Psoas muscle (tissue), 8 donors: ENCODE data around the gene FARP2. TPM values are rescaled to one million over a fixed set of nuclear protein-coding genes. Genes with fewer than 3 reads are reported as not detected.

ENCODE experiments used
- ATAC-seq, 4 donors: fragments of 200-7000 bp; cut with Tn5 transposase; one replicate each; pipeline ENCODE4 v1.9.1; 2020; ENCODE audit warnings: moderate library complexity in 3 of 4, mild to moderate bottlenecking in 2 of 4
- DNase-seq, 2 donors: peaks; one replicate each; pipeline ENCODE4 v3.0.0-alpha.2; 2020
- H3K27ac ChIP-seq: fragments of 200-600 bp; one replicate; pipeline ENCODE4 v1.8.0; 2022
- H3K27me3 ChIP-seq, 3 donors: fragments of 200-600 bp in 1 of 3; one replicate each; pipeline versions ENCODE4 v1.6.1 to v1.8.0; 2013 to 2022; ENCODE audit warnings: low read length in 2 of 3, mild to moderate bottlenecking in 2 of 3, moderate library complexity in 1 of 3; ENCODE audit not compliant: insufficient read depth in 3 of 3
- H3K36me3 ChIP-seq, 2 donors: fragments of 200-600 bp in 1 of 2; one replicate each; pipeline versions ENCODE4 v1.6.1 to v1.8.0; 2013 to 2022; ENCODE audit warnings: low read depth in 1 of 2, mild to moderate bottlenecking in 1 of 2, moderate library complexity in 1 of 2; ENCODE audit not compliant: insufficient read depth in 1 of 2
- H3K4me1 ChIP-seq: fragments of 200-600 bp; one replicate; pipeline ENCODE4 v1.8.0; 2022
- H3K4me3 ChIP-seq: fragments of 200-600 bp; one replicate; pipeline ENCODE4 v1.8.0; 2022; ENCODE audit warnings: mild to moderate bottlenecking
- H3K9me3 ChIP-seq: fragments of 200-600 bp; one replicate; pipeline ENCODE4 v1.8.0; 2022
- CTCF ChIP-seq: fragments of 200-600 bp; IDR thresholded peaks from one replicate; pipeline ENCODE4 v1.8.0; 2022; ENCODE audit warnings: antibody characterized with exemption
- WGBS, 3 donors: extraction: QIAGEN DNeasy Blood & Tissue Kit; methylation state at CpG; one replicate each; pipeline versions ENCODE4 v1.1.6 to v1.1.7; 2013; 5-methylcytosine and 5-hydroxymethylcytosine counted together
- intact Hi-C, 2 donors: fragments of 100-400 bp; cut with DNase I; formaldehyde crosslinking; loops; one replicate each; pipeline versions ENCODE4 v1.11.0 to v1.14.2; 2022
- polyA plus RNA-seq, 3 donors: library from polyadenylated mRNA; stranded (reverse); fragments of 200-250 nt; gene quantifications; one replicate each; pipeline ENCODE4 v1.2.3, GENCODE V29; 2013
- total RNA-seq, 4 donors: library from RNA; stranded (reverse); fragmentation: NEBNext Ultra II Directional in 2 of 4; extraction: Animal tissue kit (Norgen Biotek cat#: 25700) in 2 of 4; gene quantifications; one replicate each; pipeline versions ENCODE4 v1.2.1 to v1.2.4, GENCODE V29; 2021 to 2023
- donor health status: healthy with polysubstance abuse.
- donor health status: DM: no; HTN: no; CAD: no; lungs with moderate emphysema.
- donor health status: Bipolar disorder and iron deficiency.
- donor health status: healthy.
- donor health status: DM: yes; HTN: yes; CAD: no.
- donor health status: DM: no; HTN: no; CAD: no.
- donor health status: DM: no; HTN: no; CAD: no.
- donor health status: DM: yes; HTN: yes; CAD: no.

The FARP2 gene
- total and polyA plus RNA-seq, 7 donors: 5.8 to 18.4 (median 17.4) TPM

GRCh38 chr2:241494311-241494908 lies 138.3 kb downstream of the FARP2 start:
- TF ChIP-seq CTCF: no peak
- intact Hi-C loops: no loop called here
- Histone ChIP-seq H3K36me3 (peaks cover 8 to 77% of the 10 kb centered on the region in 2 donors), H3K9me3 (no peaks in the 10 kb centered on the region), H3K27ac (no peak overlapping the region), H3K4me1 (peaks cover 1% of the 10 kb centered on the region), H3K27me3 (no peaks in the 10 kb centered on the region), H3K4me3 (no peak overlapping the region)
- 82 to 86% (median 83%) methylated on average over 16 of the region's 16 CpGs for WGBS, 3 donors
- DNase-seq (no peak), ATAC-seq (no peak)

GRCh38 chr2:241495172-241496002 lies 139.3 kb downstream of the FARP2 start:
- 82 to 84% (median 83%) methylated on average over 31 to 34 of the region's 34 CpGs for WGBS, 3 donors
- no peak for DNase-seq
- no peak overlapping the region for H3K27ac ChIP-seq
- no peak for ATAC-seq
- H3K4me1 ChIP-seq: peaks cover 11% of the 10 kb centered on the region
- TF ChIP-seq CTCF: no peak
- H3K27me3 ChIP-seq: no peaks in the 10 kb centered on the region
- peaks cover 8 to 86% of the 10 kb centered on the region in 2 donors for H3K36me3 ChIP-seq
- H3K9me3 ChIP-seq: no peaks in the 10 kb centered on the region
- H3K4me3 ChIP-seq: no peak overlapping the region
- intact Hi-C loops: no loop called here

GRCh38 chr2:241496003-241496707 lies 140.1 kb downstream of the FARP2 start:
- no peaks in the 10 kb centered on the region for H3K27me3 ChIP-seq
- ATAC-seq (no peak), DNase-seq (no peak)
- intact Hi-C loops: no loop called here
- peaks cover 8 to 93% of the 10 kb centered on the region in 2 donors for H3K36me3 ChIP-seq
- no peak for TF ChIP-seq CTCF
- 88 to 89% (median 89%) methylated on average over 28 of the region's 28 CpGs for WGBS, 3 donors
- H3K9me3 ChIP-seq: no peaks in the 10 kb centered on the region
- no peak overlapping the region for H3K27ac ChIP-seq
- H3K4me3 ChIP-seq: no peak overlapping the region
- H3K4me1 ChIP-seq: peaks cover 19% of the 10 kb centered on the region

- TF ChIP-seq CTCF: no peak
- no peak for DNase-seq
- H3K36me3 ChIP-seq: peaks cover 8 to 90% of the 10 kb centered on the region in 2 donors
Observed at GRCh38 chr2:241496904-241497877, 141.1 kb downstream of the FARP2 start.

More at GRCh38 chr2:241496904-241497877, 141.1 kb downstream of the FARP2 start:
- Histone ChIP-seq H3K27ac (no peak overlapping the region), H3K9me3 (no peaks in the 10 kb centered on the region), H3K4me1 (peaks cover 28% of the 10 kb centered on the region), H3K4me3 (no peak overlapping the region), H3K27me3 (no peaks in the 10 kb centered on the region)
- intact Hi-C loops: no loop called here
- WGBS, 3 donors: 83 to 88% (median 83%) methylated on average over 28 to 29 of the region's 29 CpGs
- ATAC-seq: no peak
